ENCODE measurements around the gene WAC. TPM values are rescaled to one million over a fixed set of nuclear protein-coding genes. Genes with fewer than 3 reads are reported as not detected.

WAC gene
- total and polyA plus RNA-seq, 2 of the 13 experiments (the other 11 are each of a cell fraction or from before 2014, with no cell fraction given): 69.1 to 96.2 TPM

DNA sequence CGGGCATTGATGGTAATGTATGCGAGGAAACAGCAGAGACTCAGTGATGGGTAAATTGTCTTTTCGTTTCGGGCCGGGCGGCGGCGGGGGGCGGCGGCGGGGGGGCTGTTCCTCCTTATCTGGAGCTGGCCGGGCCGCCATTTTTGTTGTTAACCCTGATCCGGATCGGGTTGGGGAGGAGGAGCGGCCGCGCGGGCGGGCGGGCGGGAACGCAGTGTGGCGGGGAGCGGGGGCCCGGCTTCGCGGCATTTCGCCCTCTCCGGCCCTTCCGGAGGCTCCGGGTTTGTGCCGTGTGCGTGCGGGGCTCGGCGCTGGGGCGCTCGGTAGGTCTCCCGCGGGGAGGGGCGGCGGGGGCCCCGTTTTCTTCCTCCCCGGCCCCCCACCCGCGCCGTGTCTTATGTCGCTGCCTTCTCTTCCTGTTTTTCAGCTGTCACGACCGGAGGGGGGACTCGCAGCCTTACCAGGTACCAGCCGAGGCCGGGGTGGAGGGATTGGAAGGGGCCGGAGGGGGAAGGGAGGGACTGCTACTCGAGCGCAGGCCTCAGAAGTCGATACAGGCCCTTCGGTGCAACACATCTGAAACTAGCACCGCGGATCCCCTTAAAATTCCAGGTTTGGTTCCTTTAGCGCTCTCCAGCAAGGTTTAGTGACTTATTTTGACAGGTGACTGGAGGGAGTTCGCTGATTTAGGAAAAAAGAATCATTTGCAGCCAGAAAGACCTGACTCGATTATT is 820 bp downstream of the WAC start (continued):
- TF ChIP-seq, protein P1, sequence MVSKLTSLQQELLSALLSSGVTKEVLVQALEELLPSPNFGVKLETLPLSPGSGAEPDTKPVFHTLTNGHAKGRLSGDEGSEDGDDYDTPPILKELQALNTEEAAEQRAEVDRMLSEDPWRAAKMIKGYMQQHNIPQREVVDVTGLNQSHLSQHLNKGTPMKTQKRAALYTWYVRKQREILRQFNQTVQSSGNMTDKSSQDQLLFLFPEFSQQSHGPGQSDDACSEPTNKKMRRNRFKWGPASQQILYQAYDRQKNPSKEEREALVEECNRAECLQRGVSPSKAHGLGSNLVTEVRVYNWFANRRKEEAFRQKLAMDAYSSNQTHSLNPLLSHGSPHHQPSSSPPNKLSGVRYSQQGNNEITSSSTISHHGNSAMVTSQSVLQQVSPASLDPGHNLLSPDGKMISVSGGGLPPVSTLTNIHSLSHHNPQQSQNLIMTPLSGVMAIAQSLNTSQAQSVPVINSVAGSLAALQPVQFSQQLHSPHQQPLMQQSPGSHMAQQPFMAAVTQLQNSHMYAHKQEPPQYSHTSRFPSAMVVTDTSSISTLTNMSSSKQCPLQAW (CRISPR knock-in tag; IDR thresholded peaks at IDR 0.05): no peak
- no peak for TF ChIP-seq MXD4 (CRISPR knock-in tag; IDR thresholded peaks at IDR 0.05)
- TF ChIP-seq ZNF329 (CRISPR knock-in tag; IDR thresholded peaks at IDR 0.05; ENCODE audit: low read depth): no peak
- no peak for TF ChIP-seq THAP11 (CRISPR knock-in tag; IDR thresholded peaks at IDR 0.05)
- TF ChIP-seq, protein P2, sequence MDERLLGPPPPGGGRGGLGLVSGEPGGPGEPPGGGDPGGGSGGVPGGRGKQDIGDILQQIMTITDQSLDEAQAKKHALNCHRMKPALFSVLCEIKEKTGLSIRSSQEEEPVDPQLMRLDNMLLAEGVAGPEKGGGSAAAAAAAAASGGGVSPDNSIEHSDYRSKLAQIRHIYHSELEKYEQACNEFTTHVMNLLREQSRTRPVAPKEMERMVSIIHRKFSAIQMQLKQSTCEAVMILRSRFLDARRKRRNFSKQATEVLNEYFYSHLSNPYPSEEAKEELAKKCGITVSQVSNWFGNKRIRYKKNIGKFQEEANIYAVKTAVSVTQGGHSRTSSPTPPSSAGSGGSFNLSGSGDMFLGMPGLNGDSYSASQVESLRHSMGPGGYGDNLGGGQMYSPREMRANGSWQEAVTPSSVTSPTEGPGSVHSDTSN (CRISPR knock-in tag; IDR thresholded peaks at IDR 0.05): no peak
- TF ChIP-seq, protein P3, sequence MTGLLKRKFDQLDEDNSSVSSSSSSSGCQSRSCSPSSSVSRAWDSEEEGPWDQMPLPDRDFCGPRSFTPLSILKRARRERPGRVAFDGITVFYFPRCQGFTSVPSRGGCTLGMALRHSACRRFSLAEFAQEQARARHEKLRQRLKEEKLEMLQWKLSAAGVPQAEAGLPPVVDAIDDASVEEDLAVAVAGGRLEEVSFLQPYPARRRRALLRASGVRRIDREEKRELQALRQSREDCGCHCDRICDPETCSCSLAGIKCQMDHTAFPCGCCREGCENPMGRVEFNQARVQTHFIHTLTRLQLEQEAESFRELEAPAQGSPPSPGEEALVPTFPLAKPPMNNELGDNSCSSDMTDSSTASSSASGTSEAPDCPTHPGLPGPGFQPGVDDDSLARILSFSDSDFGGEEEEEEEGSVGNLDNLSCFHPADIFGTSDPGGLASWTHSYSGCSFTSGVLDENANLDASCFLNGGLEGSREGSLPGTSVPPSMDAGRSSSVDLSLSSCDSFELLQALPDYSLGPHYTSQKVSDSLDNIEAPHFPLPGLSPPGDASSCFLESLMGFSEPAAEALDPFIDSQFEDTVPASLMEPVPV (CRISPR knock-in tag; IDR thresholded peaks at IDR 0.05): no peak
- TF ChIP-seq ZNF33A (CRISPR knock-in tag; IDR thresholded peaks at IDR 0.05; ENCODE audit: borderline replicate concordance): no peak

DNA sequence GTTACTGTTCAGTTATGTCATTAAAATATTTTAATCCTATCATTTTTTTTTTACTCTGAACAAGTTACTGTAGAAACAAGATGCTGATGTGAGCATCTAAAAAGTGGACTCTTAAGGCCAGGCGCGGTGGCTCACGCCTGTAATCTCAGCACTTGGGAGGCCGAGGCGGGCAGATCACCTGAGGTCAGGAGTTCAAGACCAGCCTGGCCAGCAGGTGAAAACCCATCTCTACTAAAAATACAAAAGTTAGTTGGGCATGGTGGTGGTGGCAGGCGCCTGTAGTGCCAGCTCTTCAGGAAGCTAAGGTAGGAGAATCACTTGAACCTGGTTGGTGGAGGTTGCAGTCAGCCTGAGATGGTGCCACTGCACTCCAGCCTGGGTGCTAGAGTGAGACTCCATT is 2.9 kb downstream of the WAC start:
- no peak for ATAC-seq
- Histone ChIP-seq H2AFZ (ENCODE audit: low read length) (no peak overlapping the region), H3K9me3 (ENCODE audit: low read length) (no peaks in the 10 kb centered on the region), H3K27ac (ENCODE audit: extremely low read length, insufficient read depth, low read length) (no peak overlapping the region), H3K4me1 (ENCODE audit: insufficient read depth, low read length) (peaks cover 45% of the 10 kb centered on the region), H3K4me3 (replicated peaks in 1 of 3; ENCODE audit: insufficient read depth in 1 of 3, low read depth in 2 of 3, low read length in 3 of 3) (no peak overlapping the region), H3K9ac (ENCODE audit: insufficient read depth, low read depth, low read length) (no peak overlapping the region), H3K79me2 (ENCODE audit: insufficient read depth, low read length) (peaks cover 70% of the 10 kb centered on the region), H4K20me1 (ENCODE audit: insufficient read depth, low read length) (peaks cover 17% of the 10 kb centered on the region; the same call in 1 of the 2 replicates), H3K36me3 (replicated peaks in 1 of 2; ENCODE audit: control insufficient read depth in 1 of 2, insufficient read depth in 2 of 2, low read length in 2 of 2) (peaks cover 8 to 39% of the 10 kb centered on the region in 2 experiments), H3K4me2 (ENCODE audit: low read depth, low read length) (peak overlapping the region; percentile 85), H3K27me3 (ENCODE audit: control insufficient read depth in 1 of 2, insufficient read depth in 2 of 2, low read length in 2 of 2) (no peaks in the 10 kb centered on the region; a peak in 1 of 5 replicates)
- no peak for TF ChIP-seq NR2F2 (IDR thresholded peaks at IDR 0.05; ENCODE audit: borderline replicate concordance, low read depth)
- intact Hi-C loops (cut with micrococcal nuclease; ENCODE audit: unreplicated experiment) (no loop called here), in situ Hi-C loops (cut with HindIII; ENCODE audit: extremely low pct_ligation_motif_present, low pct_unique_long_range_greater_than_20kb) (loop anchor here (10.0 kb wide), 1 partner anchor 101 kb away; no protein-coding TSS in a partner anchor)
- ChIA-PET CTCF (ENCODE audit: low intra/inter-chr PET ratio, low total read pairs) (no interaction called here), POLR2A (no interaction called here)
- 98% methylated on average over 6 of the region's 6 CpGs for WGBS (ENCODE audit: low lambda C conversion rate)
- no peak for DNase-seq (ENCODE audit: low spot score)
- FAIRE-seq: no peak
- no TSS peak for BruUV-seq (replicated peaks)
